Natural killer cell (primary cell): Measurements from ENCODE around the gene NPC1. TPM values are rescaled to one million over a fixed set of nuclear protein-coding genes. Genes with fewer than 3 reads are reported as not detected.

ENCODE experiments used
- ATAC-seq, 3 donors: fragments of 150-1000 bp in 2 of 3; fragments of 200-7000 bp in 1 of 3; cut with Tn5 transposase; 1 replicate in 1 of 3; 2 replicates in 2 of 3; pipeline ENCODE4 v1.10.0; 2021; ENCODE audit warnings: mild to moderate bottlenecking in 2 of 3, moderate library complexity in 2 of 3
- DNase-seq, 2 donors: peaks; one replicate each; pipeline versions ENCODE4 v3.0.0 to v3.0.0-alpha.2; 2013 to 2021; ENCODE audit warnings: mixed read lengths in 1 of 2
- H3K27ac ChIP-seq: one replicate; pipeline ENCODE4 v1.5.1; 2013; ENCODE audit warnings: mild to moderate bottlenecking, low read length
- H3K27me3 ChIP-seq: one replicate; pipeline ENCODE4 v1.6.1; 2013; ENCODE audit warnings: low read length; ENCODE audit not compliant: control insufficient read depth, insufficient read depth
- H3K36me3 ChIP-seq: one replicate; pipeline ENCODE4 v1.6.1; 2013; ENCODE audit warnings: low read length; ENCODE audit not compliant: control insufficient read depth, insufficient read depth
- H3K4me1 ChIP-seq: one replicate; pipeline ENCODE4 v1.6.1; 2013; ENCODE audit warnings: low read length; ENCODE audit not compliant: control insufficient read depth, insufficient read depth
- H3K4me3 ChIP-seq: one replicate; pipeline ENCODE4 v1.5.1; 2013; ENCODE audit warnings: low read length
- H3K9me3 ChIP-seq: one replicate; pipeline ENCODE4 v1.6.1; 2013; ENCODE audit warnings: low read length; ENCODE audit not compliant: control insufficient read depth, insufficient read depth
- H3K27ac Mint-ChIP-seq, 2 donors: one replicate each; pipeline ENCODE4 v1.8.0; 2022; ENCODE audit warnings: mild to moderate bottlenecking in 2 of 2, mixed read lengths in 2 of 2, moderate library complexity in 1 of 2
- H3K27me3 Mint-ChIP-seq, 2 donors: one replicate each; pipeline ENCODE4 v1.8.0; 2022; ENCODE audit warnings: low read depth in 2 of 2, mixed read lengths in 2 of 2
- H3K36me3 Mint-ChIP-seq: one replicate; pipeline ENCODE4 v1.8.0; 2022; ENCODE audit warnings: mixed read lengths
- H3K4me1 Mint-ChIP-seq, 2 donors: one replicate each; pipeline ENCODE4 v1.8.0; 2022; ENCODE audit warnings: mixed read lengths in 2 of 2
- H3K4me3 Mint-ChIP-seq: one replicate; pipeline ENCODE4 v1.8.0; 2022; ENCODE audit warnings: mild to moderate bottlenecking, moderate library complexity, mixed read lengths
- H3K9me3 Mint-ChIP-seq, 2 donors: one replicate each; pipeline ENCODE4 v1.8.0; 2022; ENCODE audit warnings: mixed read lengths in 2 of 2
- WGBS: methylation state at CpG from one replicate; pipeline ENCODE4 v1.1.7; 2013; ENCODE audit warnings: missing lambda C conversion rate; ENCODE audit not compliant: insufficient coverage; 5-methylcytosine and 5-hydroxymethylcytosine counted together
- intact Hi-C: fragments of 100-400 bp; cut with micrococcal nuclease; formaldehyde crosslinking; loops from one replicate; pipeline ENCODE4 v1.14.2; 2022
- total RNA-seq, 4 donors: library from RNA; stranded (reverse); fragments of 120-200 nt in 1 of 4; gene quantifications; one replicate each; pipeline versions ENCODE4 v1.2.3 to v1.2.4, GENCODE V29; 2013 to 2022
- TF ChIP-seq, protein P1 (sequence below): fragments of 200-600 bp; IDR thresholded peaks from one replicate; pipeline ENCODE4 v1.8.0; 2022; ENCODE audit warnings: antibody characterized with exemption

Gene NPC1
- total RNA-seq, 3 donors from 2014 or later (not counting 1 experiment from before 2014, with no cell fraction given) = 143 to 203 (median 173) TPM

GRCh38 chr18:23626451-23627279 is 40.4 kb upstream of the NPC1 start:
- intact Hi-C loops = no loop called here
- Histone ChIP-seq H3K4me3 (no peak overlapping the region), H3K27me3 (peaks cover 4% of the 10 kb centered on the region), H3K4me1 (no peaks in the 10 kb centered on the region), H3K36me3 (no peaks in the 10 kb centered on the region), H3K9me3 (no peaks in the 10 kb centered on the region), H3K27ac (no peak overlapping the region)
- H3K9me3 Mint-ChIP-seq = no peaks in the 10 kb centered on the region
- 92% methylated on average over 3 of the region's 4 CpGs for WGBS
- no peak overlapping the region for H3K27ac Mint-ChIP-seq
- DNase-seq (no peak), ATAC-seq (no peak)
- peaks cover 5 to 6% of the 10 kb centered on the region in 2 donors for H3K4me1 Mint-ChIP-seq
- H3K36me3 Mint-ChIP-seq = no peaks in the 10 kb centered on the region
- peaks cover 10 to 11% of the 10 kb centered on the region in 2 donors for H3K27me3 Mint-ChIP-seq
- TF ChIP-seq, protein P1, sequence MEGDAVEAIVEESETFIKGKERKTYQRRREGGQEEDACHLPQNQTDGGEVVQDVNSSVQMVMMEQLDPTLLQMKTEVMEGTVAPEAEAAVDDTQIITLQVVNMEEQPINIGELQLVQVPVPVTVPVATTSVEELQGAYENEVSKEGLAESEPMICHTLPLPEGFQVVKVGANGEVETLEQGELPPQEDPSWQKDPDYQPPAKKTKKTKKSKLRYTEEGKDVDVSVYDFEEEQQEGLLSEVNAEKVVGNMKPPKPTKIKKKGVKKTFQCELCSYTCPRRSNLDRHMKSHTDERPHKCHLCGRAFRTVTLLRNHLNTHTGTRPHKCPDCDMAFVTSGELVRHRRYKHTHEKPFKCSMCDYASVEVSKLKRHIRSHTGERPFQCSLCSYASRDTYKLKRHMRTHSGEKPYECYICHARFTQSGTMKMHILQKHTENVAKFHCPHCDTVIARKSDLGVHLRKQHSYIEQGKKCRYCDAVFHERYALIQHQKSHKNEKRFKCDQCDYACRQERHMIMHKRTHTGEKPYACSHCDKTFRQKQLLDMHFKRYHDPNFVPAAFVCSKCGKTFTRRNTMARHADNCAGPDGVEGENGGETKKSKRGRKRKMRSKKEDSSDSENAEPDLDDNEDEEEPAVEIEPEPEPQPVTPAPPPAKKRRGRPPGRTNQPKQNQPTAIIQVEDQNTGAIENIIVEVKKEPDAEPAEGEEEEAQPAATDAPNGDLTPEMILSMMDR = no peak
- H3K4me3 Mint-ChIP-seq = no peak overlapping the region

DNA sequence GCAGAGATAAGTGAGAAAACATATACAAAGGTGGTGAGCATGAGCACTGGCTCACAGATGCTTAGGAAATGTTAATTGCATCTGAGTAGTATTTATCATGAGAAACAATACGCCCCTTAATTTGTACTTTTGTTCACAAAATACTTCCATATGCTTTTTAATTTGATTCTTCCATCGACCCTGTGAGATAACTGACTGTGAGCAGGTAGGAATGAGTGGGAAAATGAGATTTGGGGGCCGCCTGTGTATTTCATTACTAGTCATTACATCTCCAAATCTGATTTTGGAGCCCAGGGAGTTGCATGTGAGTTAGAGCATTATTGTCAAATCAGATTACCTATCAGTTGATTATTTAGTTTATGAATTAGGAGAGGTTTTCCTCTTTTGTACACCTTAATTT is 36.7 kb upstream of the NPC1 start:
- Histone ChIP-seq H3K36me3 (no peaks in the 10 kb centered on the region), H3K4me1 (peaks cover 11% of the 10 kb centered on the region), H3K4me3 (no peak overlapping the region), H3K9me3 (no peaks in the 10 kb centered on the region), H3K27me3 (peaks cover 26% of the 10 kb centered on the region), H3K27ac (no peak overlapping the region)
- Mint-ChIP-seq H3K4me3 (no peak overlapping the region), H3K9me3 (no peaks in the 10 kb centered on the region), H3K27me3 (peaks cover 31 to 37% of the 10 kb centered on the region in 2 donors), H3K27ac (no peak overlapping the region), H3K4me1 (peaks cover 16 to 25% of the 10 kb centered on the region in 2 donors), H3K36me3 (no peaks in the 10 kb centered on the region)
- intact Hi-C loops = no loop called here
- no CpG with 5 or more reads among the region's 3 CpGs for WGBS
- DNase-seq (no peak), ATAC-seq (no peak)
- TF ChIP-seq, protein P1 = no peak

DNA sequence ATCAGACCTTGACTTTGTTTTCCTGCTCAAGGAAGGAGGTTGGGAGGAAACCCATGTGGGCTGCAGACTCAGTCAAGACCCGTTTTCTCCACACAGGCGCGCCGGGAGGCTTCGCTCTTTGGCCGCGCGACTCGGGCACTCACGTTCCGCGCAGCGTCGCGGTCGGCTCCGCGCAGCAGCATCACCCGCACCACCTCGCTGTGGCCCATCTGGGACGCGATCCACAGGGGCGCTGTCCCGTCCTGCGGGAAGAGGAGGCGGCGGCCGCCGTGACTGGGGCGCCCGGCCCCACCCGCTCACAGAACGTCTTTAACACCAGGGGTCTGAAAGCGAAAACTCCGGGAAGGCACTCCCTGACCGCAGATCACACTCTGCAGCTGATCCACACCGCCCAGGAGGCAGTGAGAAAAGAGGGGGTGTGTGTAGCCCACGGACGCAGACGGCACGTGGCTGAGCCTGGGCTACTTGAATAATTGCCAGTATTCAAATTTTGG is 33.1 kb upstream of the NPC1 start:
- no peaks in the 10 kb centered on the region for H3K9me3 ChIP-seq
- Mint-ChIP-seq H3K9me3 (no peaks in the 10 kb centered on the region), H3K36me3 (no peaks in the 10 kb centered on the region), H3K27me3 (peaks cover 37 to 43% of the 10 kb centered on the region in 2 donors), H3K4me1 (peaks cover 16 to 25% of the 10 kb centered on the region in 2 donors), H3K27ac (no peak overlapping the region), H3K4me3 (peak overlapping the region; percentile 68)
- peak; percentile 61 to 76 (median 72) for ATAC-seq
- TF ChIP-seq, protein P1 = no peak
- intact Hi-C loops = no loop called here
- H3K27ac ChIP-seq = no peak overlapping the region
- WGBS = under 1% methylated on average over 41 of the region's 41 CpGs
- no peak overlapping the region for H3K4me3 ChIP-seq
- peak; percentile 20 to 30 for DNase-seq
- peaks cover 11% of the 10 kb centered on the region for H3K4me1 ChIP-seq
- peaks cover 26% of the 10 kb centered on the region for H3K27me3 ChIP-seq
- no peaks in the 10 kb centered on the region for H3K36me3 ChIP-seq
